NCI-H187 treated with DMSO at 0.1 percent for 48 hours (cell line): ENCODE data around the gene ZNF407.

Source experiments
- DNase-seq: peaks from one replicate; lab custom pipeline; 2025; lab: John Stamatoyannopoulos, UW

The ZNF407 gene

GRCh38 chr18:74929110-74929509, 331.4 kb downstream of the ZNF407 start:
- no peak for DNase-seq

- DNase-seq, result no peak
Observed at GRCh38 chr18:74930616-74931015, 332.9 kb downstream of the ZNF407 start.

- DNase-seq, result no peak
Observed at GRCh38 chr18:74933930-74934329, 336.3 kb downstream of the ZNF407 start.

- no peak for DNase-seq
Observed at GRCh38 chr18:74935434-74935833, 337.8 kb downstream of the ZNF407 start.

- no peak for DNase-seq
Observed at GRCh38 chr18:74936343-74936742, 338.7 kb downstream of the ZNF407 start.

GRCh38 chr18:74937291-74937690, 339.6 kb downstream of the ZNF407 start:
- no peak for DNase-seq

GRCh38 chr18:74940856-74941255, 343.2 kb downstream of the ZNF407 start:
- no peak for DNase-seq

GRCh38 chr18:74942319-74942910, 344.7 kb downstream of the ZNF407 start:
- no peak for DNase-seq

- DNase-seq, result no peak
Observed at GRCh38 chr18:74944676-74945075, 347.0 kb downstream of the ZNF407 start.

GRCh38 chr18:74945774-74946545, 348.3 kb downstream of the ZNF407 start:
- DNase-seq, result no peak

- no peak for DNase-seq
Observed at GRCh38 chr18:74946646-74947375, 349.1 kb downstream of the ZNF407 start.

- no peak for DNase-seq
Observed at GRCh38 chr18:74947417-74947816, 349.7 kb downstream of the ZNF407 start.

- DNase-seq, result no peak
Observed at GRCh38 chr18:74947875-74948274, 350.2 kb downstream of the ZNF407 start.

GRCh38 chr18:74949611-74950010, 351.9 kb downstream of the ZNF407 start:
- no peak for DNase-seq

- no peak for DNase-seq
Observed at GRCh38 chr18:74950479-74950878, 352.8 kb downstream of the ZNF407 start.

- no peak for DNase-seq
Observed at GRCh38 chr18:74951165-74951760, 353.6 kb downstream of the ZNF407 start.

GRCh38 chr18:74957588-74958224, 360.0 kb downstream of the ZNF407 start:
- peak; percentile 51 for DNase-seq

- no peak for DNase-seq
Observed at GRCh38 chr18:74959216-74959615, 361.5 kb downstream of the ZNF407 start.

- no peak for DNase-seq
Observed at GRCh38 chr18:74961596-74961995, 363.9 kb downstream of the ZNF407 start.

GRCh38 chr18:74963820-74964446, 366.3 kb downstream of the ZNF407 start:
- peak; percentile 4 for DNase-seq

GRCh38 chr18:74965682-74966081, 368.0 kb downstream of the ZNF407 start:
- DNase-seq, result no peak

GRCh38 chr18:74967438-74967837, 369.8 kb downstream of the ZNF407 start:
- no peak for DNase-seq
